ENCODE results near the gene ILKAP.

ILKAP gene

GRCh38 chr2:238231809-238232208, 28.3 kb upstream of the ILKAP start:
- DNase-seq (ENCODE audit: low read depth in 1 of 2, low spot score in 1 of 2) = no peak
- Histone ChIP-seq H3K27ac (replicated peaks) (no peak overlapping the region), H3K27me3 (ENCODE audit: insufficient read depth, poor library complexity, severe bottlenecking) (no peaks in the 10 kb centered on the region), H3K4me3 (replicated peaks; ENCODE audit: insufficient read depth, low read length) (no peak overlapping the region)
- TF ChIP-seq SPI1 (IDR thresholded peaks at IDR 0.05; ENCODE audit: borderline replicate concordance, low read depth) = no peak
- TF ChIP-seq CTCF (IDR thresholded peaks at IDR 0.05; ENCODE audit: insufficient read depth, low read length) = no peak
- TF ChIP-seq REST (IDR thresholded peaks at IDR 0.05; ENCODE audit: insufficient replicate concordance, low read depth) = no peak
- no peak for TF ChIP-seq POLR2AphosphoS5 (IDR thresholded peaks at IDR 0.05; ENCODE audit: low read depth)
- TF ChIP-seq GABPA (IDR thresholded peaks at IDR 0.05; ENCODE audit: low read depth) = no peak

DNA sequence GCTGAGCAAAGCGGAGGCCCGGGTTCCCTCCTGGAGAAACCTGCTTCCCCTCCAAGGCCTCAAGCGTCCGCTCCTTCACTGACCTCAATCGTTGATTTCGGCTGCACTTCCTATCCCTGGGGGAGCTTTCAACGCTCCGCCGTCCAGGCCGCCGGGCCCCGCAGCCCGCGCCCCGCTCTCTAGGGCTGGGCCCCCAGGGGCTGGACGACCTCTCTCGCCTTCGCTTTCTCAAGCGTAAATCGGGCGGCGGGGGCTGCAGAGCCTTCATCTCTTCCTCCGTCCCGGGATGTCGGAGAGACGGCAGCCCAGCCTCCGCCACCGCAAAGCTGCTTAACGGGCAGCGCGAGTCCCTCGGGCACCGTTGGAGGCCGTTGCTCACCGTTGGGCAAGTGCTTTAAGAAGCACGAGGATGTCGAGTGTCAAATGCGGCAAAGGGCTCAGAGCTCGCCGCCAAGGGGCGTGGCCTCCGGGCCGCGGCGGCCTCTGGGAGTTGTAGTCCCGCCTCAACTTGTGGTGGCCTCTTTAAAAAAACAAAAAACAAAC, 27.8 kb upstream of the ILKAP start:
- DNase-seq (ENCODE audit: low read depth in 1 of 2, low spot score in 1 of 2) = peak in 1 of 2 experiments; percentile 45
- Histone ChIP-seq H3K4me3 (replicated peaks; ENCODE audit: insufficient read depth, low read length) (no peak overlapping the region), H3K27me3 (ENCODE audit: insufficient read depth, poor library complexity, severe bottlenecking) (no peaks in the 10 kb centered on the region), H3K27ac (replicated peaks) (peak overlapping the region; percentile 54)
- TF ChIP-seq CTCF (IDR thresholded peaks at IDR 0.05; ENCODE audit: insufficient read depth, low read length) (no peak), SPI1 (IDR thresholded peaks at IDR 0.05; ENCODE audit: borderline replicate concordance, low read depth) (no peak), GABPA (IDR thresholded peaks at IDR 0.05; ENCODE audit: low read depth) (no peak), POLR2AphosphoS5 (IDR thresholded peaks at IDR 0.05; ENCODE audit: low read depth) (no peak), REST (IDR thresholded peaks at IDR 0.05; ENCODE audit: insufficient replicate concordance, low read depth) (no peak)

- Histone ChIP-seq H3K27ac (replicated peaks) (no peak overlapping the region), H3K4me3 (replicated peaks; ENCODE audit: insufficient read depth, low read length) (no peak overlapping the region), H3K27me3 (ENCODE audit: insufficient read depth, poor library complexity, severe bottlenecking) (no peaks in the 10 kb centered on the region)
- no peak for TF ChIP-seq SPI1 (IDR thresholded peaks at IDR 0.05; ENCODE audit: borderline replicate concordance, low read depth)
- TF ChIP-seq CTCF (IDR thresholded peaks at IDR 0.05; ENCODE audit: insufficient read depth, low read length) = no peak
- no peak for TF ChIP-seq POLR2AphosphoS5 (IDR thresholded peaks at IDR 0.05; ENCODE audit: low read depth)
- TF ChIP-seq REST (IDR thresholded peaks at IDR 0.05; ENCODE audit: insufficient replicate concordance, low read depth) = no peak
- TF ChIP-seq GABPA (IDR thresholded peaks at IDR 0.05; ENCODE audit: low read depth) = no peak
- DNase-seq (ENCODE audit: low read depth in 1 of 2, low spot score in 1 of 2) = no peak
Measured at GRCh38 chr2:238230699-238231098, 27.2 kb upstream of the ILKAP start.
